ENCODE measurements around the gene NEDD9. TPM values are rescaled to one million over a fixed set of nuclear protein-coding genes. Genes with fewer than 3 reads are reported as not detected.

NEDD9 gene
- polyA plus RNA-seq, 1 donor (not counting 4 experiments of a cell fraction or from before 2014, with no cell fraction given), result 3.3 TPM

- Histone ChIP-seq H4K20me1 (ENCODE audit: control insufficient read depth, extremely low read depth, insufficient read depth, low read length) (no peaks in the 10 kb centered on the region), H3K4me1 (ENCODE audit: control insufficient read depth, extremely low read depth, insufficient read depth, low read length) (no peaks in the 10 kb centered on the region), H3K4me3 (ENCODE audit: control insufficient read depth in 2 of 3, extremely low read depth in 1 of 3, insufficient read depth in 2 of 3, low read depth in 1 of 3, low read length in 3 of 3) (no peak overlapping the region), H2AFZ (ENCODE audit: control insufficient read depth, low read length) (no peak overlapping the region), H3K9me1 (ENCODE audit: control insufficient read depth, extremely low read depth, insufficient read depth, low read length) (no peaks in the 10 kb centered on the region), H3K9ac (ENCODE audit: control insufficient read depth, extremely low read depth, insufficient read depth, low read length) (no peak overlapping the region), H3K9me3 (ENCODE audit: control insufficient read depth, low read depth, low read length) (no peaks in the 10 kb centered on the region), H3K4me2 (ENCODE audit: control insufficient read depth, extremely low read depth, insufficient read depth, low read depth, low read length) (no peak overlapping the region), H3K27ac (ENCODE audit: control insufficient read depth, insufficient read depth, low read length) (no peak overlapping the region), H3K27me3 (ENCODE audit: control insufficient read depth, extremely low read depth, insufficient read depth, low read length) (no peaks in the 10 kb centered on the region), H3K79me2 (ENCODE audit: control insufficient read depth, insufficient read depth, low read length) (no peaks in the 10 kb centered on the region), H3K36me3 (ENCODE audit: control insufficient read depth in 2 of 2, extremely low read depth in 1 of 2, insufficient read depth in 2 of 2, low read length in 2 of 2) (no peaks in the 10 kb centered on the region)
- no peak for DNase-seq (ENCODE audit: low read depth, low spot score)
- FAIRE-seq, result no peak
- no peak for TF ChIP-seq EZH2 (IDR thresholded peaks at IDR 0.05; ENCODE audit: low read length)
- TF ChIP-seq, protein P1, sequence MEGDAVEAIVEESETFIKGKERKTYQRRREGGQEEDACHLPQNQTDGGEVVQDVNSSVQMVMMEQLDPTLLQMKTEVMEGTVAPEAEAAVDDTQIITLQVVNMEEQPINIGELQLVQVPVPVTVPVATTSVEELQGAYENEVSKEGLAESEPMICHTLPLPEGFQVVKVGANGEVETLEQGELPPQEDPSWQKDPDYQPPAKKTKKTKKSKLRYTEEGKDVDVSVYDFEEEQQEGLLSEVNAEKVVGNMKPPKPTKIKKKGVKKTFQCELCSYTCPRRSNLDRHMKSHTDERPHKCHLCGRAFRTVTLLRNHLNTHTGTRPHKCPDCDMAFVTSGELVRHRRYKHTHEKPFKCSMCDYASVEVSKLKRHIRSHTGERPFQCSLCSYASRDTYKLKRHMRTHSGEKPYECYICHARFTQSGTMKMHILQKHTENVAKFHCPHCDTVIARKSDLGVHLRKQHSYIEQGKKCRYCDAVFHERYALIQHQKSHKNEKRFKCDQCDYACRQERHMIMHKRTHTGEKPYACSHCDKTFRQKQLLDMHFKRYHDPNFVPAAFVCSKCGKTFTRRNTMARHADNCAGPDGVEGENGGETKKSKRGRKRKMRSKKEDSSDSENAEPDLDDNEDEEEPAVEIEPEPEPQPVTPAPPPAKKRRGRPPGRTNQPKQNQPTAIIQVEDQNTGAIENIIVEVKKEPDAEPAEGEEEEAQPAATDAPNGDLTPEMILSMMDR (optimal IDR thresholded peaks at IDR 0.05 in 1 of 3, IDR thresholded peaks at IDR 0.05 in 1 of 3, conservative IDR thresholded peaks at IDR 0.05 in 1 of 3; ENCODE audit: extremely low read depth in 1 of 3, insufficient read depth in 2 of 3, low read length in 3 of 3), result no peak
- dilution Hi-C loops (cut with MboI; ENCODE audit: extremely low pct_ligation_motif_present, low sequenced_read_pairs), result no loop called here
These were observed 64.3 kb downstream of the NEDD9 start for GRCh38 chr6:11168091-11168635.

GRCh38 chr6:11166948-11167347 is 65.5 kb downstream of the NEDD9 start:
- Histone ChIP-seq H4K20me1 (ENCODE audit: control insufficient read depth, extremely low read depth, insufficient read depth, low read length) (no peaks in the 10 kb centered on the region), H2AFZ (ENCODE audit: control insufficient read depth, low read length) (no peak overlapping the region), H3K4me3 (ENCODE audit: control insufficient read depth in 2 of 3, extremely low read depth in 1 of 3, insufficient read depth in 2 of 3, low read depth in 1 of 3, low read length in 3 of 3) (no peak overlapping the region), H3K4me2 (ENCODE audit: control insufficient read depth, extremely low read depth, insufficient read depth, low read depth, low read length) (no peak overlapping the region), H3K27ac (ENCODE audit: control insufficient read depth, insufficient read depth, low read length) (no peak overlapping the region), H3K4me1 (ENCODE audit: control insufficient read depth, extremely low read depth, insufficient read depth, low read length) (no peaks in the 10 kb centered on the region), H3K9me1 (ENCODE audit: control insufficient read depth, extremely low read depth, insufficient read depth, low read length) (no peaks in the 10 kb centered on the region), H3K9ac (ENCODE audit: control insufficient read depth, extremely low read depth, insufficient read depth, low read length) (no peak overlapping the region), H3K9me3 (ENCODE audit: control insufficient read depth, low read depth, low read length) (no peaks in the 10 kb centered on the region), H3K36me3 (ENCODE audit: control insufficient read depth in 2 of 2, extremely low read depth in 1 of 2, insufficient read depth in 2 of 2, low read length in 2 of 2) (no peaks in the 10 kb centered on the region), H3K79me2 (ENCODE audit: control insufficient read depth, insufficient read depth, low read length) (no peaks in the 10 kb centered on the region), H3K27me3 (ENCODE audit: control insufficient read depth, extremely low read depth, insufficient read depth, low read length) (no peaks in the 10 kb centered on the region)
- dilution Hi-C loops (cut with MboI; ENCODE audit: extremely low pct_ligation_motif_present, low sequenced_read_pairs), result no loop called here
- no peak for DNase-seq (ENCODE audit: low read depth, low spot score)
- no peak for TF ChIP-seq EZH2 (IDR thresholded peaks at IDR 0.05; ENCODE audit: low read length)
- TF ChIP-seq, protein P1 (optimal IDR thresholded peaks at IDR 0.05 in 1 of 3, IDR thresholded peaks at IDR 0.05 in 1 of 3, conservative IDR thresholded peaks at IDR 0.05 in 1 of 3; ENCODE audit: extremely low read depth in 1 of 3, insufficient read depth in 2 of 3, low read length in 3 of 3), result no peak
- no peak for FAIRE-seq
